ENCODE measurements around the gene LAMA5. TPM values are rescaled to one million over a fixed set of nuclear protein-coding genes. Genes with fewer than 3 reads are reported as not detected.

LAMA5 gene
- total RNA-seq, 2 donors from 2014 or later = 131 to 183 TPM

GRCh38 chr20:62314711-62315302 lies 52.3 kb downstream of the LAMA5 start:
- DNase-seq (ENCODE audit: low spot score) = no peak
- intact Hi-C loops (cut with DNase I) = loop anchor here in 1 of 2 donors (5.0 to 10.0 kb wide), 2 partner anchors 50 to 1988 kb away; partner anchors contain the start of gene LAMA5

- intact Hi-C loops (cut with DNase I) = loop anchor here in 1 of 2 donors (10.0 kb wide), 1 partner anchor 51 kb away; the partner anchor contains the start of gene LAMA5
- DNase-seq (ENCODE audit: low spot score) = no peak
Measured at GRCh38 chr20:62314339-62314638, 52.8 kb downstream of the LAMA5 start.

- intact Hi-C loops (cut with DNase I) = loop anchor here in 1 of 2 donors (10.0 kb wide), 1 partner anchor 51 kb away; the partner anchor contains the start of gene LAMA5
- no peak for DNase-seq (ENCODE audit: low spot score)
Measured at GRCh38 chr20:62313460-62314338, 53.4 kb downstream of the LAMA5 start.

GRCh38 chr20:62313021-62313420 lies 54.1 kb downstream of the LAMA5 start:
- DNase-seq (ENCODE audit: low spot score) = no peak
- intact Hi-C loops (cut with DNase I) = loop anchor here in 1 of 2 donors (10.0 kb wide), 1 partner anchor 52 kb away; the partner anchor contains the start of gene LAMA5

GRCh38 chr20:62312662-62312977 lies 54.5 kb downstream of the LAMA5 start:
- intact Hi-C loops (cut with DNase I) = loop anchor here in 1 of 2 donors (10.0 kb wide), 1 partner anchor 52 kb away; the partner anchor contains the start of gene LAMA5
- DNase-seq (ENCODE audit: low spot score) = no peak

- intact Hi-C loops (cut with DNase I) = loop anchor here in 1 of 2 donors (10.0 kb wide), 1 partner anchor 53 kb away; the partner anchor contains the start of gene LAMA5
- no peak for DNase-seq (ENCODE audit: low spot score)
Measured at GRCh38 chr20:62311832-62312661, 55.1 kb downstream of the LAMA5 start.

- DNase-seq (ENCODE audit: low spot score) = no peak
- intact Hi-C loops (cut with DNase I) = loop anchor here in 1 of 2 donors (10.0 kb wide), 1 partner anchor 54 kb away; the partner anchor contains the start of gene LAMA5
Measured at GRCh38 chr20:62311150-62311549, 56.0 kb downstream of the LAMA5 start.

GRCh38 chr20:62310757-62311121 lies 56.4 kb downstream of the LAMA5 start:
- DNase-seq (ENCODE audit: low spot score) = no peak
- intact Hi-C loops (cut with DNase I) = loop anchor here in 1 of 2 donors (10.0 kb wide), 1 partner anchor 54 kb away; the partner anchor contains the start of gene LAMA5

GRCh38 chr20:62309947-62310756 lies 57.0 kb downstream of the LAMA5 start:
- intact Hi-C loops (cut with DNase I) = loop anchor here in 1 of 2 donors (10.0 kb wide), 1 partner anchor 55 kb away; the partner anchor contains the start of gene LAMA5
- no peak for DNase-seq (ENCODE audit: low spot score)

GRCh38 chr20:62309198-62309944 lies 57.7 kb downstream of the LAMA5 start:
- DNase-seq (ENCODE audit: low spot score) = no peak
- intact Hi-C loops (cut with DNase I) = no loop called here

GRCh38 chr20:62308102-62308822 lies 58.9 kb downstream of the LAMA5 start:
- no peak for DNase-seq (ENCODE audit: low spot score)
- intact Hi-C loops (cut with DNase I) = no loop called here

GRCh38 chr20:62307226-62308101 lies 59.6 kb downstream of the LAMA5 start:
- intact Hi-C loops (cut with DNase I) = no loop called here

GRCh38 chr20:62306414-62307187 lies 60.5 kb downstream of the LAMA5 start:
- intact Hi-C loops (cut with DNase I) = no loop called here
- no peak for DNase-seq (ENCODE audit: low spot score)

More at GRCh38 chr20:62307226-62308101, 59.6 kb downstream of the LAMA5 start:
- no peak for DNase-seq (ENCODE audit: low spot score)

GRCh38 chr20:62305765-62306413 lies 61.2 kb downstream of the LAMA5 start:
- intact Hi-C loops (cut with DNase I) = no loop called here
- DNase-seq (ENCODE audit: low spot score) = no peak

GRCh38 chr20:62305149-62305764 lies 61.9 kb downstream of the LAMA5 start:
- intact Hi-C loops (cut with DNase I) = no loop called here
- no peak for DNase-seq (ENCODE audit: low spot score)

Measured in posterior vena cava (tissue), 2 donors.